Astrocyte (in vitro differentiated cells and primary cell): ENCODE data around the gene PRXL2B. TPM values are rescaled to one million over a fixed set of nuclear protein-coding genes. Genes with fewer than 3 reads are reported as not detected.
"Not testable (repeated sequence)": the region's sequence is repeated elsewhere in the genome, so short reads cannot be mapped to it uniquely, and the experiment has no call there.

ENCODE experiments used
- DNase-seq: peaks from one replicate; pipeline ENCODE4 v3.0.0-alpha.2; 2010; ENCODE audit warnings: low read depth
- FAIRE-seq: peaks from 2 replicates; lab custom pipeline; 2011; peaks lifted over from hg19 to GRCh38; lab: Jason Lieb, UNC
- H2AFZ ChIP-seq: 2 replicates; pipeline ENCODE4 v1.6.0; 2012; ENCODE audit warnings: low read depth, low read length, inconsistent platforms
- H3K27ac ChIP-seq: 2 replicates; pipeline ENCODE4 v1.5.1; 2011; ENCODE audit warnings: low read depth, low read length, inconsistent platforms
- H3K27me3 ChIP-seq: 2 replicates; pipeline ENCODE4 v1.6.0; 2011; ENCODE audit warnings: low read length, inconsistent platforms; ENCODE audit not compliant: insufficient read depth
- H3K36me3 ChIP-seq: 2 replicates; pipeline ENCODE4 v1.5.1; 2011; ENCODE audit warnings: low read length, inconsistent platforms; ENCODE audit not compliant: insufficient read depth
- H3K4me1 ChIP-seq: 2 replicates; pipeline ENCODE4 v1.5.1; 2011; ENCODE audit warnings: low read length, inconsistent platforms; ENCODE audit not compliant: insufficient read depth
- H3K4me2 ChIP-seq: 2 replicates; pipeline ENCODE4 v1.6.0; 2012; ENCODE audit warnings: low read length, inconsistent platforms
- H3K4me3 ChIP-seq: 2 replicates; pipeline ENCODE4 v1.5.1; 2011; ENCODE audit warnings: low read depth, mild to moderate bottlenecking, low read length, inconsistent platforms; ENCODE audit not compliant: insufficient read depth
- H3K79me2 ChIP-seq: 2 replicates; pipeline ENCODE4 v1.6.0; 2012; ENCODE audit warnings: mild to moderate bottlenecking, low read length, inconsistent platforms; ENCODE audit not compliant: insufficient read depth
- H3K9ac ChIP-seq: 2 replicates; pipeline ENCODE4 v1.6.0; 2012; ENCODE audit warnings: mild to moderate bottlenecking, low read length, inconsistent platforms
- H3K9me3 ChIP-seq: 2 replicates; pipeline ENCODE4 v1.5.1; 2012; ENCODE audit warnings: low read depth, mild to moderate bottlenecking, low read length, inconsistent platforms; ENCODE audit not compliant: insufficient read depth
- H4K20me1 ChIP-seq: 2 replicates; pipeline ENCODE4 v1.6.0; 2012; ENCODE audit warnings: low read length, inconsistent platforms; ENCODE audit not compliant: insufficient read depth
- H3K27ac Mint-ChIP-seq: one replicate; pipeline ENCODE4 v1.8.0; 2021; ENCODE audit warnings: mild to moderate bottlenecking, mixed read lengths; ENCODE audit not compliant: unreplicated experiment
- H3K27me3 Mint-ChIP-seq: one replicate; pipeline ENCODE4 v1.8.0; 2021; ENCODE audit warnings: low read depth, mixed read lengths; ENCODE audit not compliant: unreplicated experiment
- H3K36me3 Mint-ChIP-seq: one replicate; pipeline ENCODE4 v1.8.0; 2021; ENCODE audit warnings: low read depth, mixed read lengths; ENCODE audit not compliant: unreplicated experiment
- H3K4me1 Mint-ChIP-seq: one replicate; pipeline ENCODE4 v1.8.0; 2021; ENCODE audit warnings: low read depth, mixed read lengths; ENCODE audit not compliant: unreplicated experiment
- H3K4me3 Mint-ChIP-seq: one replicate; pipeline ENCODE4 v1.8.0; 2021; ENCODE audit warnings: mild to moderate bottlenecking, moderate library complexity, mixed read lengths; ENCODE audit not compliant: unreplicated experiment
- H3K9me3 Mint-ChIP-seq: one replicate; pipeline ENCODE4 v1.8.0; 2021; ENCODE audit warnings: mild to moderate bottlenecking, mixed read lengths; ENCODE audit not compliant: unreplicated experiment
- CTCF ChIP-seq: IDR thresholded peaks from 2 replicates; pipeline ENCODE4 v1.5.1; 2011; ENCODE audit warnings: low read depth, mild to moderate bottlenecking, inconsistent platforms, low read length, moderate library complexity; ENCODE audit not compliant: insufficient read depth
- EZH2 ChIP-seq: IDR thresholded peaks from 2 replicates; pipeline ENCODE4 v1.6.1; 2012; ENCODE audit warnings: mild to moderate bottlenecking, low read length, inconsistent platforms; ENCODE audit not compliant: insufficient read depth
- total RNA-seq: library from RNA; stranded (reverse); gene quantifications from 2 replicates; pipeline ENCODE4 v1.2.1, GENCODE V29; 2021

PRXL2B gene
- total RNA-seq, 1 donor from 2014 or later: 19.2 TPM

DNA sequence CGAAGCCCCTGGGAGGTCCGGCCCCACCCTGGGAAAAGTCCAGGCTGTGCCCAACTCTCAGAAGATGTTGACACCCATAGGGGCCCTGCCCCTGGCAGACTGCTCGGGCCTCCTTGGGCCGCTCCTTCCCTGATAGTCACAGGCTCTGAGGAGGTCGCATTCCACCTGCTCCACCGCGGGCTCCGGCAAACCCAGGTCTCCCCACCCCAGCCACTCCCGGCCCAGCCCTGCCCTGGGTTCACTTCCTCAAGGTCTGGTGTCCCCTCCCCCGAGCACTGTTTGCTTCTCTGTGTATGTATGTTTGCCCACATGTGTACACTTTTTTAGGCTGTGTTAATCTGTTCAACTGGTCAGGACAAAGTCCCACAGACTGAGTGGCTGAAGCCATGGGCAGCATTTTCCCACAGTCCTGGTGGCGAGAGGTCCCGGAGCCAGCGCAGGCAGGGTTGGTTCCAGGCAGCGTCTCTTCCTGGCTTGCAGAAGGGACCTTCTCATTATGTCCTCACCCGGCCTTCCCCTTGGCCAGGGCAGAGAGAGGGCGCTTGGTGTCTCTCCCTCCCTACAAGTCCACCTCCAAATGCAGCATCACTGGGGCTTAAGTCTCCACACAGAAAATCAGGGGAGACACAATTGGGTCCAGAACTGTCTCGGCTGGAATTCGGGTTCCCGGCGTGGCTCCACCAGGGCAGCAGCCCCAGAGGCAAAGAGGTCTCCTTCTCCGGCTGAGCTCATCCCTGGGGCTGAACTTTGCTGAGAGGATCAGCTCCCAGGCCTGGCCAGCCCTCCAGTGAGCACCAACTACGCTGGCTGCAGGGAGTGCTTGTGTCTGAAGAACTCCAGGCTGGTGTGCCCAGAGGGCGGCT lies 10.5 kb upstream of the PRXL2B start:
- peaks cover 4% of the 10 kb centered on the region for H3K9me3 Mint-ChIP-seq

DNA sequence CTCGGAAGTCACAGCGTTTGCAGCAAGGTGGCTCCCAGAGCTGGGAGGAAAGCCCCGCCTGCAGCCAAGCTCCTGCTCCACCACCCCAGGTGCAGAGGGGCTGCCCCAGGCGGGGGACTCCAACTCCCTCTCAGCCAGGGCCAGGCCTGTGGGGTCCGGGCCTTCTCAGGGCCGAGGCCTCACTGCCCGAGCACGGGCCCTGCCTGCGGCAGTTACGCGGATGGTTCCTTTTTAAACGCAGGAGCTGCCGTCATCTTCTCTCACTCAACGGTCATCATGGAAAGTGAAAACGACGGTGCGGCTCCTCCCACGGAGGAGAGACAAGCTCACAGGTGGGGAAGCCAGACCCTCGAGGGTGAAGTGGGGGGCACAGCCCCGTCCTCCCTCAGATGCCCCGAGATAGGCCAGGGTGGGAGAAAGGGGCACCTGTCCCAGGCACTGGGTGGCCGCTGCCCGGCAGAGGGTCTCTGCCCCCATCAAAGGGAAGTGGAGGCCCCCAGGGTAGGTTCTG lies 9.0 kb upstream of the PRXL2B start:
- DNase-seq, H3K4me2 ChIP-seq, H3K9me3 Mint-ChIP-seq, H3K36me3 ChIP-seq, H3K9ac ChIP-seq, H3K36me3 Mint-ChIP-seq, H3K4me1 ChIP-seq, H3K27ac Mint-ChIP-seq, H3K9me3 ChIP-seq, H2AFZ ChIP-seq, H3K27ac ChIP-seq, FAIRE-seq, H3K4me3 Mint-ChIP-seq, H4K20me1 ChIP-seq, H3K79me2 ChIP-seq, H3K27me3 ChIP-seq, H3K4me3 ChIP-seq, H3K4me1 Mint-ChIP-seq: not testable (repeated sequence)
- H3K27me3 Mint-ChIP-seq: peaks cover 12% of the 10 kb centered on the region

More for the DNA sequence above, 10.5 kb upstream of the PRXL2B start:
- Histone ChIP-seq H4K20me1 (no peaks in the 10 kb centered on the region), H3K4me1 (peaks cover 3% of the 10 kb centered on the region), H3K9ac (no peak overlapping the region), H2AFZ (no peak overlapping the region), H3K27me3 (no peaks in the 10 kb centered on the region), H3K36me3 (no peaks in the 10 kb centered on the region), H3K9me3 (no peaks in the 10 kb centered on the region), H3K27ac (no peak overlapping the region), H3K4me2 (no peak overlapping the region), H3K79me2 (no peaks in the 10 kb centered on the region), H3K4me3 (no peak overlapping the region)
- peaks cover 15% of the 10 kb centered on the region for H3K27me3 Mint-ChIP-seq
- no peak overlapping the region for H3K27ac Mint-ChIP-seq
- no peak for FAIRE-seq
- no peak for DNase-seq
- no peak for TF ChIP-seq EZH2
- no peak for TF ChIP-seq CTCF
- H3K4me1 Mint-ChIP-seq: peaks cover 3% of the 10 kb centered on the region
- H3K36me3 Mint-ChIP-seq: no peaks in the 10 kb centered on the region
- no peak overlapping the region for H3K4me3 Mint-ChIP-seq

DNA sequence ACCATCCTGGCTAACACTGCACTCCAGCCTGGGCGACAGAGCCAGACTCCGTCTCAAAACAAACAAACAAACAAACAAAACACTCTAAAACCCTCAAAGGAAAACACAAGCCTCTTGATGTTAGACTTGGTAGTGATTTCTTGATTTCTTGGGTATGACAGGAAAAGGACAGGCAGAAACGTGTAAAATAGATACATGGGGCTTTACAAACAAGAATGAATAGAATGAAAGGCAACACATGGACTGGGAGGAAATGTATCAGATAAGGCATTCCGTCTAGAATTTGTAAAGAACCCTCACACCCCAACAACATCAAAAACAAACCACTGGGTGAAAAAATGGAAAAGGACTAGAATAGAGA lies 7.8 kb upstream of the PRXL2B start:
- Histone ChIP-seq H3K27ac (no peak overlapping the region), H3K9ac (no peak overlapping the region), H3K4me2 (no peak overlapping the region), H2AFZ (no peak overlapping the region), H3K27me3 (no peaks in the 10 kb centered on the region), H3K79me2 (no peaks in the 10 kb centered on the region), H3K4me1 (peaks cover 3% of the 10 kb centered on the region), H3K4me3 (no peak overlapping the region), H3K36me3 (no peaks in the 10 kb centered on the region), H3K9me3 (no peaks in the 10 kb centered on the region), H4K20me1 (no peaks in the 10 kb centered on the region)
- FAIRE-seq (no peak), DNase-seq (no peak)
- Mint-ChIP-seq H3K4me3 (no peak overlapping the region), H3K27me3 (peaks cover 3% of the 10 kb centered on the region), H3K36me3 (no peaks in the 10 kb centered on the region), H3K4me1 (peaks cover 13% of the 10 kb centered on the region), H3K27ac (peak overlapping the region; percentile 27), H3K9me3 (peaks cover 3% of the 10 kb centered on the region)
- TF ChIP-seq EZH2 (no peak), CTCF (no peak)
